WTC11 (cell line): Measurements from ENCODE around the gene HOMEZ. TPM values are rescaled to one million over a fixed set of nuclear protein-coding genes. Genes with fewer than 3 reads are reported as not detected.
"Not testable (repeated sequence)": the region's sequence is repeated elsewhere in the genome, so short reads cannot be mapped to it uniquely, and the experiment has no call there.

Source experiments
- ATAC-seq: fragments of 200-7000 bp; cut with Tn5 transposase; 2 replicates; pipeline ENCODE4 v1.10.0; 2021; ENCODE audit warnings: mild to moderate bottlenecking, moderate library complexity
- CTCF ChIA-PET: fragments of 300-600 bp; sonication (Branson Sonifier 250); formaldehyde crosslinking; loops from one replicate; lab custom pipeline; 2021; ENCODE audit warnings: antibody characterized with exemption; lab: Charles Lee
- POLR2A ChIA-PET: fragments of 350-600 bp; sonication (Branson Sonifier 250); formaldehyde crosslinking; loops from one replicate; lab custom pipeline; 2021; ENCODE audit warnings: antibody characterized with exemption; lab: Charles Lee
- DNase-seq: peaks from one replicate; pipeline ENCODE4 v3.0.0; 2021; ENCODE audit warnings: low spot score
- H3K27ac Mint-ChIP-seq: 2 replicates; pipeline ENCODE4 v1.8.0; 2021; ENCODE audit warnings: mixed read lengths
- H3K27me3 Mint-ChIP-seq: 2 replicates; pipeline ENCODE4 v1.8.0; 2021; ENCODE audit warnings: low read depth, mild to moderate bottlenecking, moderate library complexity, mixed read lengths
- H3K36me3 Mint-ChIP-seq: 2 replicates; pipeline ENCODE4 v1.8.0; 2021; ENCODE audit warnings: mixed read lengths
- H3K4me1 Mint-ChIP-seq: 2 replicates; pipeline ENCODE4 v1.8.0; 2022; ENCODE audit warnings: mixed read lengths
- H3K4me3 Mint-ChIP-seq: 2 replicates; pipeline ENCODE4 v1.8.0; 2021; ENCODE audit warnings: mild to moderate bottlenecking, moderate library complexity, mixed read lengths
- H3K9me3 Mint-ChIP-seq: 2 replicates; pipeline ENCODE4 v1.8.0; 2021; ENCODE audit warnings: mixed read lengths
- NR1H2 ChIP-seq: sonication (generic); formaldehyde crosslinking; IDR thresholded peaks from 2 replicates; pipeline ENCODE4 v1.9.0; 2021; ENCODE audit warnings: mild to moderate bottlenecking, moderate library complexity, missing genetic modification reagents
- RORB ChIP-seq: fragments of 250-450 bp; sonication (Bioruptor Pico); IDR thresholded peaks from 2 replicates; pipeline ENCODE4 v1.9.0; 2021; ENCODE audit warnings: mild to moderate bottlenecking
- SMAD3 ChIP-seq: sonication (generic); formaldehyde crosslinking; IDR thresholded peaks from 2 replicates; pipeline ENCODE4 v1.8.0; 2022; ENCODE audit warnings: missing genetic modification reagents, mild to moderate bottlenecking, borderline replicate concordance
- SOX15 ChIP-seq: fragments of 250-450 bp; sonication (Bioruptor Pico); IDR thresholded peaks from 2 replicates; pipeline ENCODE4 v1.9.0; 2021; ENCODE audit warnings: mild to moderate bottlenecking
- USF1 ChIP-seq: sonication (generic); formaldehyde crosslinking; IDR thresholded peaks from 2 replicates; pipeline ENCODE4 v1.8.0; 2022; ENCODE audit warnings: mild to moderate bottlenecking, missing genetic modification reagents
- ZNF121 ChIP-seq: sonication (generic); formaldehyde crosslinking; IDR thresholded peaks from 2 replicates; pipeline ENCODE4 v1.8.0; 2023; ENCODE audit warnings: missing genetic modification reagents
- ZNF219 ChIP-seq: sonication (generic); formaldehyde crosslinking; IDR thresholded peaks from 2 replicates; pipeline ENCODE4 v1.8.0; 2023; ENCODE audit warnings: missing genetic modification reagents, mild to moderate bottlenecking, borderline replicate concordance
- total RNA-seq: library from RNA; stranded (reverse); gene quantifications from 3 replicates; pipeline ENCODE4 v1.2.3, GENCODE V29; 2021

Gene HOMEZ
- total RNA-seq, 1 experiment from 2014 or later, result 10.7 TPM

GRCh38 chr14:23228812-23229211 is 57.1 kb downstream of the HOMEZ start:
- no peak for DNase-seq
- no peak for TF ChIP-seq ZNF219 (CRISPR knock-in tag)
- TF ChIP-seq SOX15 (CRISPR knock-in tag), result no peak
- H3K9me3 Mint-ChIP-seq, result peaks cover 30% of the 10 kb centered on the region
- 0 out of 2 replicates have a peak, but pooled peaks cover 3% of the 10 kb centered on the region for H3K4me1 Mint-ChIP-seq
- no peak overlapping the region for H3K27ac Mint-ChIP-seq
- no peaks in the 10 kb centered on the region; the same call in 1 of the 2 replicates for H3K27me3 Mint-ChIP-seq
- peaks cover 19% of the 10 kb centered on the region for H3K36me3 Mint-ChIP-seq
- no peak overlapping the region for H3K4me3 Mint-ChIP-seq
- CTCF ChIA-PET, result no interaction called here
- no peak for ATAC-seq
- POLR2A ChIA-PET, result no interaction called here

GRCh38 chr14:23227566-23227965 is 58.4 kb downstream of the HOMEZ start:
- Mint-ChIP-seq H3K27ac (no peak overlapping the region), H3K4me1 (no peaks in the 10 kb centered on the region), H3K27me3 (no peaks in the 10 kb centered on the region; the same call in 1 of the 2 replicates), H3K36me3 (peaks cover 15% of the 10 kb centered on the region), H3K9me3 (peaks cover 27% of the 10 kb centered on the region), H3K4me3 (no peak overlapping the region)
- ATAC-seq (no peak), DNase-seq (no peak)
- ChIA-PET CTCF (interaction anchor here (0.7 kb wide), 1 partner anchor 106 kb away, joined by 4 read pairs; no protein-coding TSS in a partner anchor), POLR2A (no interaction called here)
- TF ChIP-seq USF1 (no peak), ZNF121 (CRISPR knock-in tag) (no peak), RORB (no peak), SMAD3 (no peak), NR1H2 (CRISPR knock-in tag) (no peak)

- not testable (repeated sequence) for ATAC-seq, DNase-seq
These were observed 61.0 kb downstream of the HOMEZ start for GRCh38 chr14:23224958-23225357.

More at GRCh38 chr14:23224958-23225357, 61.0 kb downstream of the HOMEZ start:
- POLR2A ChIA-PET, H3K4me1 Mint-ChIP-seq, CTCF ChIA-PET, H3K36me3 Mint-ChIP-seq, H3K27me3 Mint-ChIP-seq, H3K27ac Mint-ChIP-seq, H3K4me3 Mint-ChIP-seq: not testable (repeated sequence)
- peaks cover 21% of the 10 kb centered on the region for H3K9me3 Mint-ChIP-seq

Other genes with a start within 250 kb of the HOMEZ start
- gene PSMB11, start 243.9 kb downstream of the HOMEZ start, total RNA-seq, result not detected in 3 replicates
- 17.9 to 18.8 TPM (median 18.8 TPM) in 3 replicates for gene CDH24, start 228.6 kb downstream of the HOMEZ start, total RNA-seq
- 196 to 229 TPM (median 204 TPM) in 3 replicates for gene ACIN1, start 191.0 kb downstream of the HOMEZ start, total RNA-seq
- gene C14orf119, start 190.6 kb downstream of the HOMEZ start, total RNA-seq, result 67.8 to 81.3 TPM (median 71.3 TPM) in 3 replicates
- gene CIROP, start 181.1 kb downstream of the HOMEZ start, total RNA-seq, result 0.07 to 0.11 TPM in 2 of 3 replicates, not detected in the other
- gene CEBPE, start 166.9 kb downstream of the HOMEZ start, total RNA-seq, result not detected in 3 replicates
- 200 to 207 TPM (median 201 TPM) in 3 replicates for gene SLC7A8, start 102.5 kb downstream of the HOMEZ start, total RNA-seq
- gene RNF212B, start 48.2 kb downstream of the HOMEZ start, total RNA-seq, result 0.27 to 0.55 TPM (median 0.46 TPM) in 3 replicates
- 4.1 to 7.4 TPM (median 5.9 TPM) in 3 replicates for gene PPP1R3E, start 16.7 kb upstream of the HOMEZ start, total RNA-seq
- gene BCL2L2, start 20.7 kb upstream of the HOMEZ start, total RNA-seq, result 15.5 to 18.2 TPM (median 16.9 TPM) in 3 replicates
- gene PABPN1, start 35.3 kb upstream of the HOMEZ start, total RNA-seq, result 290 to 321 TPM (median 295 TPM) in 3 replicates
- gene SLC22A17, start 66.8 kb upstream of the HOMEZ start, total RNA-seq, result 42.3 to 52.4 TPM (median 51.4 TPM) in 3 replicates
- gene EFS, start 79.0 kb upstream of the HOMEZ start, total RNA-seq, result 35.3 to 47.4 TPM (median 43.5 TPM) in 3 replicates
- gene IL25, start 86.7 kb upstream of the HOMEZ start, total RNA-seq, result 0.24 TPM in 1 of 3 replicates, not detected in the others
- gene CMTM5, start 90.9 kb upstream of the HOMEZ start, total RNA-seq, result 0.24 to 0.41 TPM (median 0.39 TPM) in 3 replicates
- gene MYH6, start 122.1 kb upstream of the HOMEZ start, total RNA-seq, result 0.09 to 0.14 TPM (median 0.09 TPM) in 3 replicates
- gene MYH7, start 149.5 kb upstream of the HOMEZ start, total RNA-seq, result 0.02 TPM in 1 of 3 replicates, not detected in the others
- 37.4 to 45.5 TPM (median 43.3 TPM) in 3 replicates for gene NGDN, start 183.6 kb upstream of the HOMEZ start, total RNA-seq